ENCODE results near the gene MYOZ3.

The MYOZ3 gene

DNA sequence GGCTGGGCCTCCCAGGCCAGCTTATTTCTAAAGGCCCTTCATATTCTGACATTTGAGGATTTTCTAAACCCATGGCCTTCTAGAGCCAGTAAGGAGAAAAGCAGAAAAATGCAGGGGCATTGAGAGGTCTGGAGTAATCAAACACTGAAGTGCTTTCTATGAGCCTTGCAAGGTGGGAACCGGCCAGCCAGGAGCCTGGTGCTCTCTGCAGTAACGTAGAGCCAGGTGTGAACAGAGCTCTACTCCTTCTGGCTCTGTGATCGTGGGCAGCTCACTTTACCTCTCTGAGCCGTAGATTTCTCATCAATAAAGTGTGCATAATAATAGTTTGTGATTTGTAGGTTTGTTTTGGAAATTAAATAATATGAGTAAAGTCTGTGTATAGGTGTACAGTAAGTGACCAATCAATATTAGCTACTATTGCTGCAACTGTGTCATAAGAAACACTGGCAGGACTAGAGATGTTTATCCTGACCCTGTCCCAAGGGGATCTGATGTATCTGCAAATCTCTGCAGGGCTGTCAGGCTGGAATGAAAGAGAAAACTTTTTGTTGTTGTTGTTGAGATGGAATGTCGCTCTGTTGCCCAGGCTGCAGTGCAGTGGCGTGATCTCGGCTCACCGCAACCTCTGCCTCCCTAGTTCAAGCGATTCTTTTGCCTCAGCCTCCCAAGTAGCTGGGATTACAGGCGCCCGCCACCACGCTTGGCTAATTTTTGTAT lies 17.9 kb upstream of the MYOZ3 start:
- DNase-seq, result no peak

DNA sequence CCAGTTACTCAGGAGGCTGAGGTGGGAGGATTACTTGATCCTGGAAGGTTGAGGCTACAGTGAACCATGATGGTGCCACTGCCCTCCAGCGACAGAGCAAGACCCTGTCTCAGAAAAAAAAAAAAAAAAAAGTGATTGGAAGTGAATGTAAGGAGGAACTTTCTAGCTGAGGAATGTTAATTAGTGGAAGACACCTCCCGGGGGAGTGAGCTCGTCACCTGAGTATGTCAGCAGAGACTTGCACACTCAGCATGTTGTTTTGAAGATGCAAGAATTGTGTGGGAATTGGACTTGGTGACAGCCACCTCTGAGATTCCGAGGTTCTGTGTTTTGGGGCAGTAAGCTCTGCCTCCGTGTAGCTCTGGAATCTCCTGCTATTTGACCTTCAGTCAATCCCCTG lies 17.0 kb upstream of the MYOZ3 start:
- DNase-seq, result no peak

DNA sequence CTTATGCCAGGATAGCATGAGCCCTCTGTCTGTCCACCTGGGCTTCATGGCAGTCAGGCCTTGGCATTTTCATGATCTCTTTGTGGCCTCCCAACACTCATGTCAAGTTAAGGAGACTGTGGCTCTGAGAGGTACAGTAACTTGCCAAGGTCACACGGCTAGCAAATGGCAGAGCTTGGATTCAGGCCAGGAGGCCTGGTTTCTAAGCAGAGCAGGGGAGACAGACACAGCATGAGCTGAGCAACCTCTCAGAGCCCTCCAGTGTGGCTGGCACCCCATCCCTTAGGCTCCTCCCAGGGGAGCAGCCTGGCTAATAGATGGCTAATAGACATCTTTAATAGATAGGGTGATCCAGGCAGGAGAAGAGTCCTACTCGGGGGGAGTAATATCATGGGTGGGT lies 16.5 kb upstream of the MYOZ3 start:
- DNase-seq, result no peak

DNA sequence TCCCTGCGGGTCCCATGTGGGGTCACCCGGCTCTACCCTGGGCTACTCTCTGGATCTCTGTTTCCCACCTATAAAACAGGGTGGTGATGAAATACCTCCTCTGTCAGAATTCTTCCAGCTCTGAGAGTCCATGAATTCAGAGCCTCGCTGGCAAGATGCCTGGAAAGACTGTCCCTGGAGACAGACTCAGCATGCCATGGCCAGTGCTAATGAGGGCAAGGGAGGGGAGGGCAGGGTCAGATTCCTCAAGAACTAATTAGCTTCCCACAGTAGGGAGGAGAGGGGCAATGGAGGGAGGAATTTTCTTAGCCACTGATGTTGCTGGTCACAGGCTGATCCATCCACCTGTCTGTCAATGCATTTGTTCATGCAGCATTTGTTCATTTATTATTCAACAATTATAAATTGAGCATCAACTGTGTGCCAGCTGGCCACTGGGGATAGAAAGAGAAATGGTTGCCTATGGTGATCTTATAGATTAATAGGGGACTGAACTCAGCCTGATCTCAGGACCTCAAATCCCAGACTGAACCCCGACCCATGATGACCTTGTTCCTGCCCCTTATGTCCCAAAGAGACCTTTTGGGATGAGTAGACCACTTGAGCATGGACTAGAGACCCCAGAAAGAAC lies 15.9 kb upstream of the MYOZ3 start:
- DNase-seq, result no peak

DNA sequence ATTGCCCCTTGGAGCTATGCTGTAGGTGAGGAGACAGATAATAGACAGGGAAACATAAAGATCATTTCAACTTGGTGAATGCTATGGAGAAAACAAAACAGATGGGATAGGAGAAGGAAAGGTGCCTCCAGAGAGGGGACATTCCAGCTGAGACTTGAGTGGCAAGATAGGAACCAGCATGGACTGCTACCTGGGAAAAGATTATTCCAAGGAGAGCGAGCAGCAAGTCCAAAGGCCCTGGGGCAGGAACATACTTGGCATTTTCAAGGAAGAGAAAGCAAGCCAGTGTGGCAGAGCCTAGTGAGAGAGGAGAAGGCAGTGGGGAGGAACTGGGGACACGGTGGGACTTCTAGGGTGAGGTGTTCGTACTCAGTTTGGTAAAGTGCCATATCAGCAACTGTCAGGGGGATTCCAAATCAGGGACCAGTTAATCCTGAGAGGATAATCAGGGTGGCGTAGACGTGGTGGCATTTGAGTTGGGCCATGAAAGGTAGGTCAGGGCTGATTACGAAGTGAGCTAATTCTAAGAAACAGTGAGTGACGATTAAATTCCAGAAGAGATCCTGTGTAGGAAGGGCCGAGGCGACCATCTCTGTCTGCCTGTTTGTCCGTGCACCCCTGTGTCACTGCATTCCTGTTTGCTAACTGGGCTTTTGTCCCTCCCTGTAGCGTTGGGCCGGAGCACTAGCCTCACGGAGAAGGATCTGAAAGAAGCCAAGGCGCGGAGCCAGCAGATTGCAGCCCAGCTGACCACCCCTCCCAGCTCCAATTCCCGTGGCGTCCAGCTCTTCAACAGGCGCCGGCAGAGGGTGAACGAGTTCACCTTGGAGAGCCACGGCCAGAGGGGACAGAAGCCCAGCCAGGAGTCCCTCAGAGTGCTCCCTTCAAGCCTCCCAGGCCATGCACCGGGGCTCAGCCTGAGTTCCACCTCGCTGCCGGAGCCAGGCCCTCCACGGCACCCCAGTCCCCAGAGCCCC lies 13.5 kb upstream of the MYOZ3 start:
- no peak for DNase-seq

DNA sequence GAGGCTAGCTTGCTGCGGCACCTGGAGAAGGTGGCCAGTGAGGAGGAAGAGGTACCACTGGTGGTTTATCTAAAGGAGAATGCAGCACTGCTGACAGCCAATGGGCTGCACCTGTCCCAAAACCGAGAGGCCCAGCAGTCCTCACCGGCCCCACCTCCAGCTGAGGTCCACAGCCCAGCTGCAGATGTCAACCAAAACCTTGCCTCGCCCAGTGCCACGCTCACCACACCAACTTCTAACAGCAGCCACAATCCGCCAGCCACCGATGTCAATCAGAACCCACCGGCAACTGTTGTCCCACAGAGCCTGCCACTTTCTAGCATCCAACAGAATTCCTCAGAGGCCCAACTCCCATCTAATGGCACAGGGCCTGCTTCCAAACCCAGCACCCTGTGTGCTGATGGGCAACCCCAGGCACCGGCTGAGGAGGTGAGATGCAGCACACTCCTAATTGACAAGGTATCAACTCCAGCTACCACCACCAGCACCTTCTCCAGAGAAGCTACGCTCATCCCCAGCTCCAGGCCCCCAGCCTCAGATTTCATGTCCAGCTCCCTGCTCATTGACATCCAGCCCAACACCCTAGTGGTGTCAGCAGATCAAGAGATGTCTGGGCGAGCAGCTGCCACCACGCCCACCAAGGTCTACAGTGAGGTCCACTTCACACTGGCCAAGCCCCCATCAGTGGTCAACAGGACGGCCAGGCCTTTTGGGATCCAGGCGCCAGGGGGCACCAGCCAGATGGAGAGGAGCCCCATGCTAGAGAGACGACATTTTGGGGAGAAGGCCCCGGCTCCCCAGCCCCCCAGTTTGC lies 12.6 kb upstream of the MYOZ3 start:
- no peak for DNase-seq

DNA sequence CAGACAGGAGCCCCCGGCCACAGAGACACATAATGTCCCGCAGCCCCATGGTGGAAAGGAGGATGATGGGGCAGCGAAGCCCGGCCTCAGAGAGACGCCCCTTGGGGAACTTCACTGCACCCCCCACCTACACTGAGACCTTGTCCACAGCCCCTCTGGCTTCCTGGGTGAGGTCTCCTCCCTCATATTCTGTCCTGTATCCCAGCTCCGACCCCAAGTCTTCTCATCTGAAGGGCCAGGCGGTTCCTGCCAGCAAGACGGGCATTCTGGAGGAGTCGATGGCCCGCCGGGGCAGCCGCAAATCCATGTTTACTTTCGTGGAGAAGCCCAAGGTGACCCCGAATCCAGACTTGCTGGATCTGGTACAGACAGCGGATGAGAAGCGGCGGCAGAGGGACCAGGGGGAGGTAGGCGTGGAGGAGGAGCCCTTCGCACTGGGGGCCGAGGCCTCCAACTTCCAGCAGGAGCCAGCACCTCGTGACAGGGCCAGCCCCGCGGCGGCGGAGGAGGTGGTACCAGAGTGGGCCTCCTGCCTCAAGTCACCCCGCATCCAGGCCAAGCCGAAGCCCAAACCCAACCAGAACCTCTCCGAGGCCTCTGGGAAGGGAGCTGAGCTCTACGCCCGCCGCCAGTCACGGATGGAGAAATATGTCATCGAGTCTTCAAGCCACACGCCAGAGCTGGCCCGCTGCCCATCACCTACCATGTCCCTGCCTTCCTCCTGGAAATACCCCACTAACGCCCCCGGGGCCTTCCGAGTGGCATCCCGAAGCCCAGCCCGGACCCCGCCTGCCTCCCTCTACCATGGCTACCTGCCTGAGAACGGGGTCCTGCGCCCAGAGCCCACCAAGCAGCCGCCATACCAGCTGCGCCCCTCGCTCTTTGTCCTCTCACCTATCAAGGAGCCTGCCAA lies 11.7 kb upstream of the MYOZ3 start:
- no peak for DNase-seq

DNA sequence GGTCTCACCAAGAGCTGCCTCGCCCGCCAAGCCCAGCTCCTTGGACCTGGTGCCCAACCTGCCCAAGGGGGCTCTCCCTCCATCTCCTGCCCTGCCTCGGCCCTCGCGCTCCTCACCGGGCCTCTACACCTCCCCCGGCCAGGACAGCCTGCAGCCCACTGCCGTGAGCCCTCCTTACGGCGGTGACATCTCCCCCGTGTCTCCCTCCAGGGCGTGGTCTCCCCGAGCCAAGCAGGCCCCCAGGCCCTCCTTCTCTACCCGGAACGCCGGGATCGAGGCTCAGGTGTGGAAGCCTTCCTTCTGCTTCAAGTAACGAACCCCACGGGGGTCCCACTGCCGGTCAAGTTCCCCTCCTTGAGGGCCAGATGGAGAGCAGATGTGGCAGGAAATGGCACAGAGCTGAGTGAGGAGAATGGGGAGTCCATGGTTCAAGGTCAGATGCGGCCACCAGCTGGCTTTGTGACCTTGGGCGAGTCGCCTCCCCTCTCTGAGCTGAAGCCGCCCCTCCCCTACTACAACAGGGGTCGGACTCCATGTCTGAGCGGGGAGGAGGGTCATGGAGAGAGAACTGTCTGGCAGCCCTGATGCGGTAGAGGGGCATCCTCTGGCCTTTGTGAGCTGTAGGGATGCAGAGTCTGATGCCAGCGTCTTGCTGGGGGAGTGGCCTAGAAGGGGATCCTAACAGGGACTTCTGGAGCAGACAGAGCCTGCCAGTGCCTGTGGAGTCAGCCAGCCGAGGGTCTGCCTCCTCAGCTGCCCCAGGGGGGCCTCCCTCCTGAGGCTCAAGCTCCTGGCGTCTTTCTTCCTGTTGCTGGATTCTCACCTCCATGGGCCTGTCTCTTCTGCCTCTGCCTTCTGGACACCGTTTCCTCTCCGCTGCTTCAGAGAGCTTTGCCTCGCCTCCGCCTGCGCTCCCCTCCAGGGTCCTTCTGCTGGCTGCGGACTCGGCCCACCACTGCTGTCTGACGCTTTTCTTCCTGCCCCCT lies 10.7 kb upstream of the MYOZ3 start:
- no peak for DNase-seq

DNA sequence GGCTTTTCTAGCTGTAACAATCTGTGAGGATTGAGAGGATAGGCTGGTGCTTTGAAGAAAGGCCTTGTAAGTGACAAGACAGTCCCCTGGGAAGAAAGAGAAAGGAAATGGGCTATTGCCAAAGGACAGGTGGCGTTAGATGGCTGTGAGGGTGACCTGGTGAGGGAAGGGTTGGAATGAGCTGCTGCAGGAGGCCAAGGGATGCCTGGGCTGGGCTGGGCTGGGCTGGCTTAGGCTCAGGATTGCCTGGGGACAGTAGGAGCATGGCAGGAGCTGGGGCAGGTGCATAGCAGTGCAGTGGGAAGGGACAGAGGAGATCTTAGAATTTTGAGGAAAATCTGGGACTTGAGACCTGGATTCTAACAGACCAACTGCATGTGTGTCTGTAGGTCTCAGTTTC lies 9.7 kb upstream of the MYOZ3 start:
- DNase-seq, result no peak

DNA sequence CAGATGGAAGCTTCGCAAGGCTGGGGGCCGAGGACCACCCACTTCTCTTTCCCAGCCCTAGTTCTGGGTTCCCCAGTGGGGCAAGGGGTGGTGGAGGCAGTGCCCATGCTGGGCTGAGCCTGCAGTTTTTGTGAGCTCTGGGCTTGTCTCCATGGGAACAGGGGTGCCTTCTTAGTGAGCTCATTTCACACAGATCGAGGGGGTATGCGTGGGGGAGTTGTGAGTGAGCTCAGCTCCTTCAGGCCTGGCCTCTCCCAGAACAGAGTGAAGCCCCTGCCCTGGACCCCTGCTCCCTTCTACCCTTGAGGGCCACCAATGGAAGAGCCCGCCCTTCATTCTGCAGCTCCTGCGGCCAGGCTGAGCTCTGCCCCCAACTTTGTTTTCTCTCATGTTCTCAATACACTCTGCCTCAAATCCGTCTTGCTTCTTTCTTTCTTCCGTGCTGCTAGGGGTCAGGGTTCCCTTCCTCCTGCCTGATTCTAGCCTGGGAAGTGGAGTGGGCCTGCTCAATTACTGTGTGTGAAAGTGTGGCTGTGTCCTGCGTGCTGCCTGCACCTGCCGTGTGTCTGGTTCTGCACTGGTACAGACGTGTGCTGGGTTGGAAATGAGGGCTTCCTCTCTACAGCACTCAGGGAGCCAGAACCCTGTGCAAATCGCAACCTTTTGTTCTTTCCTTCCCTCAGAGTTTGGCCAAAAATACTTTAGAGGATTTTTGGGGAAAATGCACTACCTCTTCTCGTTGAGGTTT lies 9.0 kb upstream of the MYOZ3 start:
- DNase-seq, result no peak

DNA sequence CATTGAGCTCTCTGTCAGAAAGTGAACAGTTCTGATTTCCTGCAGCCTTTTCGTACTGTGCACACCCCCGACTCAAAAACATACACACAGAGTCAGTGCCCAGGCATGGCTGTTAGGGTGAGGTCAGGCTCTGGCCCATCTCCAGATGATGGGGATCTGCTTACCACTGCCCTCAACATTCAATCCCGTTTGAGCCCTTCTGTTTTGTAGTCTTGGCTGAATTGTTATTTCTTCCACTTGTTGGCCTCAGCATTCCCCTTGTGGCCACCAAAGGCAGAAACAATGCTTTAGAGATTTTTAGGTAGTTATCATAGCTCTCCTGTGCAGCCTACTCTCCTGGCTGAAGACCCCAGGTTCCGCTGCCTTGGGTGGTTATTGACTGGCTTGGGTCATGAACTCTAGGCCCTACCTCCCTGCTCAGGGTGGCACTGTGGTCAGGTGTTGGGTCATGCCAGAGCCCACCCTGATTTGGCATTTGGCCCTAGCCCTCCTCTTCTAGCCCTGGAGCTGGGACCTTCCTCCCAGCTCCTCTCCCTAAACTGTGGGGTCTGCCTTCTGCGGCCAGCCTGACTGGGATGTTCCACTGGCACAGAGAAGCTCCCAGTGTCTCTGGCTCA lies 7.8 kb upstream of the MYOZ3 start:
- DNase-seq, result no peak

DNA sequence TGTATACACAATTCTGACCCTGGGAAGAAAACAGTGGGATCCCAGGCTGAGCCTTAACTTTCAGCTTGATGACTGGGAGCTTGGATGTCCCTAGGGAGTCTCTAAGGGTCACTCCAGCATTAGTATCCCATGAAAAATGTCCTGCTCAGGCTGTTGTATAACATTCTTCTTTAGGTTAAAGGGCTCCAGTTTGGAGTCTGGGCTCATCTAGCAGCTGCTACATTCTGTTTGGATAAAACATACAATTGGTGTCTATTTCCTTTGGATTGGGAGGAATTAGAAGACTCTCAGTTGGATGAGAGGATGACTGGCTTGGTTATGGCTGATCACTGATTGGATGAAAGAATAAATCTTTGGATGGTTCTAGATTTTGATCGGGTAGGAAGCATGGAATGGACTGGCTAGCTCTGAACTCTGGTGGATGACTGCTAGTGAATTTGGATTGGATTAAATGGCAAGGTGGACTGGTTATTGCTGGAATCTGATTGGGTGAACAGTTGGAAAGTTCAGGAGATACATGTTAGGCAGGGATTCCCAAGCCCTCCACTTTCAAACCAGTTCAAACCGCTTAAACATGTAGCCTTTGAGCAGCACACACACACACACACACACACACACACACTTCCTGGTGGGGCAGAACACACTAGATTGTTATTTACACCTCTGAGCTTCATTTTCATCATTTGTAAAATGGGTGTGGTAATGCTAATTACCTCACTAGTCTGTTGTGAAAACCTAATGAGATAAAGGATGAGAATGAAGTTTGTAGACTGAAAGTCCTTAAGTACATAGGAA lies 7.1 kb upstream of the MYOZ3 start:
- DNase-seq, result no peak

DNA sequence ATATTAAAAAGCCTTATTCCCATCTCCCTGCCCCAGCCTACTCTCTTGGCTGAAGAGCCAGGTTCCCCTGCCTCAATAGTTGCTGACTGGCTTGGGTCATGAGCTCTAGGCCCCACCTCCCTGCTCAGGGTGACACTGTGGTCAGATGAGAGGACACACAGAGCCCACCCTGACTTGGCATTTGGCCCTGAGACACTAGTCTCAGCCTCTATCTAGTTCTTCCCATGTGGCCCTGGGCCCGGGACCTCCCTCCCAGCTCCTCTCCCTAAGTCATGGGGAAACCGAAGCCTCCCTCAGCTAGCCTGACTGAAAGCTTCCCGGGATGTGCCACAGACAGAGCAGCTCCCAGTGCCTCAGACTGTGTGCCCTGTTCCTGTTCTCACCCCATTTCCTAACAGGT lies 5.8 kb upstream of the MYOZ3 start:
- no peak for DNase-seq

DNA sequence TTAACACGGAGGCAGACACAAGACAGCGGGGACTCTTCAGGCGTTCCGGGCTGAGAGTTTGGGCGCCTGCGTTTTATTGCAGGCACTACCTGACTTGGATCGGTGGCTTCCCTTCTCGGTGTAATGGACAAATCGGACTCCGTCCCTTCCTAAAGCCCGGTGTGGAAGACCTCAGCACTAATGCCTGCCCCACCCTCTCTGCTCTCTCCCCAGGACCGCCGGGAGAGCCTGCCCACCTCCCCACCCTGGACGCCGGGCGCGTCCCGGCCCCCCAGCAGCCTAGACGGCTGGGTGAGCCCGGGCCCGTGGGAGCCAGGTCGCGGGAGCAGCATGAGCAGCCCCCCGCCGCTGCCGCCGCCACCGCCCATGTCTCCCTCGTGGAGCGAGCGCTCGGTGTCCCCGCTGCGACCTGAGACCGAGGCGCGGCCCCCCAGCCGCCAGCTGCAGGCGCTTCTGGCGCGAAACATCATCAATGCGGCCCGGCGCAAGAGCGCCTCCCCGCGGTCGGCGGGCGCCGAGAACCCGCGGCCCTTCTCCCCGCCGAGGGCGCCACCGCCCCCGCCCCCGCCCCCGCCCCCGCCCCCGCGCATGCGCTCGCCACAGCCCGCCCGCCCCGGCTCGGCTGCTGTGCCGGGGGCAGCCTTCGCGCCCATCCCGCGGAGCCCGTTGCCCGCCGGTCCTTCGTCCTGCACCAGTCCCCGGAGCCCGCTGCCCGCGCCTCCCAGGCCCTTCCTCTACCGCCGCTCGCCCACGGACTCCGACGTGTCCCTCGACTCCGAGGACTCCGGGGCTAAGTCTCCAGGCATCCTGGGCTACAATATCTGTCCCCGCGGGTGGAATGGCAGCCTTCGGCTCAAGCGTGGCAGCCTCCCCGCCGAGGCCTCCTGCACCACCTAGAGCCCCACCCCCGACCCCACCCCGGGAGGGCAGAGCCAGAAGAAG lies 4.6 kb upstream of the MYOZ3 start:
- peak; percentile 31 for DNase-seq

DNA sequence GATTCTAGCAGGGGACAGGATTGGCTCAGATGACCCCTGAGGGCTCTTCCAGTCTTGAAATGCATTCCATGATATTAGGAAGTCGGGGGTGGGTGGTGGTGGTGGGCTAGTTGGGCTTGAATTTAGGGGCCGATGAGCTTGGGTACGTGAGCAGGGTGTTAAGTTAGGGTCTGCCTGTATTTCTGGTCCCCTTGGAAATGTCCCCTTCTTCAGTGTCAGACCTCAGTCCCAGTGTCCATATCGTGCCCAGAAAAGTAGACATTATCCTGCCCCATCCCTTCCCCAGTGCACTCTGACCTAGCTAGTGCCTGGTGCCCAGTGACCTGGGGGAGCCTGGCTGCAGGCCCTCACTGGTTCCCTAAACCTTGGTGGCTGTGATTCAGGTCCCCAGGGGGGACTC lies 2.9 kb upstream of the MYOZ3 start:
- DNase-seq, result no peak

DNA sequence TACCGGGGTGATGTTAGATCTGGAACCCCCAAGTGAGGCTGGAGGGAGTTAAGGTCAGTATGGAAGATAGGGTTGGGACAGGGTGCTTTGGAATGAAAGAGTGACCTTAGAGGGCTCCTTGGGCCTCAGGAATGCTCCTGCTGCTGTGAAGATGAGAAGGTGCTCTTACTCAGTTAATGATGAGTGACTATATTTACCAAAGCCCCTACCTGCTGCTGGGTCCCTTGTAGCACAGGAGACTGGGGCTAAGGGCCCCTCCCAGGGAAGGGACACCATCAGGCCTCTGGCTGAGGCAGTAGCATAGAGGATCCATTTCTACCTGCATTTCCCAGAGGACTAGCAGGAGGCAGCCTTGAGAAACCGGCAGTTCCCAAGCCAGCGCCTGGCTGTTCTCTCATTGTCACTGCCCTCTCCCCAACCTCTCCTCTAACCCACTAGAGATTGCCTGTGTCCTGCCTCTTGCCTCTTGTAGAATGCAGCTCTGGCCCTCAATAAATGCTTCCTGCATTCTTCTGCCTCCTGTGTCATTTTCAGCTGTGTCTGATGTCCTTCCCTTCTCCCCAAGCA lies 2.3 kb upstream of the MYOZ3 start:
- DNase-seq, result no peak

Data from NCI-H2107 (cell line).